Stimulated activated naive B cell treated with anti-CD40 and anti-IgM and Interleukin-4, amounts not matched to agents 10 μg/mL and 1 μg/mL and 100 μg/mL, for 72 hours (primary cell): ENCODE measurements around the gene GPBP1.
A peak's percentile ranks its signal among the peaks of the same experiment; 100 is the strongest.

Source experiments
- ATAC-seq, 2 donors: fragments of 150-1000 bp; cut with Tn5 transposase; replicated peaks; 2 replicates each; pipeline ENCODE4 v1.10.0; 2021; ENCODE audit warnings: moderate library complexity in 1 of 2
- DNase-seq: peaks from one replicate; pipeline ENCODE4 v3.0.0; 2021
- H3K27ac Mint-ChIP-seq: one replicate; pipeline ENCODE4 v1.8.0; 2022; ENCODE audit warnings: mild to moderate bottlenecking, mixed read lengths
- H3K27me3 Mint-ChIP-seq, 2 donors: one replicate each; pipeline ENCODE4 v1.8.0; 2022; ENCODE audit warnings: mixed read lengths in 2 of 2
- H3K36me3 Mint-ChIP-seq, 2 donors: one replicate each; pipeline ENCODE4 v1.8.0; 2022; ENCODE audit warnings: mixed read lengths in 2 of 2, mild to moderate bottlenecking in 1 of 2
- H3K4me1 Mint-ChIP-seq, 2 donors: one replicate each; pipeline ENCODE4 v1.8.0; 2022; ENCODE audit warnings: mixed read lengths in 2 of 2, mild to moderate bottlenecking in 1 of 2
- H3K4me3 Mint-ChIP-seq, 2 donors: one replicate each; pipeline ENCODE4 v1.8.0; 2022; ENCODE audit warnings: mild to moderate bottlenecking in 2 of 2, mixed read lengths in 2 of 2, moderate library complexity in 1 of 2
- H3K9me3 Mint-ChIP-seq, 2 donors: one replicate each; pipeline ENCODE4 v1.8.0; 2022; ENCODE audit warnings: mixed read lengths in 2 of 2, mild to moderate bottlenecking in 1 of 2

The GPBP1 gene

GRCh38 chr5:57209316-57210040 is 35.6 kb downstream of the GPBP1 start:
- Mint-ChIP-seq H3K4me1 (peaks cover 44 to 70% of the 10 kb centered on the region in 2 donors), H3K27me3 (no peaks in the 10 kb centered on the region), H3K9me3 (peaks cover 0 to 1% of the 10 kb centered on the region in 2 donors), H3K27ac (peak overlapping the region; percentile 56), H3K36me3 (peaks cover 20 to 40% of the 10 kb centered on the region in 2 donors), H3K4me3 (no peak overlapping the region)
- ATAC-seq, result peak in 1 of 2 donors; percentile 18
- DNase-seq, result no peak

GRCh38 chr5:57210633-57211032 is 36.8 kb downstream of the GPBP1 start:
- H3K36me3 Mint-ChIP-seq, result peaks cover 24 to 44% of the 10 kb centered on the region in 2 donors

GRCh38 chr5:57211039-57211438 is 37.2 kb downstream of the GPBP1 start:
- H3K4me3 Mint-ChIP-seq, result no peak overlapping the region
- no peaks in the 10 kb centered on the region for H3K27me3 Mint-ChIP-seq
- H3K4me1 Mint-ChIP-seq, result peaks cover 45 to 69% of the 10 kb centered on the region in 2 donors
- H3K9me3 Mint-ChIP-seq, result no peaks in the 10 kb centered on the region
- DNase-seq (no peak), ATAC-seq (no peak)
- no peak overlapping the region for H3K27ac Mint-ChIP-seq
- H3K36me3 Mint-ChIP-seq, result peaks cover 27 to 48% of the 10 kb centered on the region in 2 donors

More at GRCh38 chr5:57210633-57211032, 36.8 kb downstream of the GPBP1 start:
- Mint-ChIP-seq H3K4me1 (peaks cover 44 to 69% of the 10 kb centered on the region in 2 donors), H3K27ac (peak overlapping the region; percentile 31), H3K4me3 (no peak overlapping the region), H3K9me3 (no peaks in the 10 kb centered on the region), H3K27me3 (no peaks in the 10 kb centered on the region)
- DNase-seq (no peak), ATAC-seq (no peak)

- no peaks in the 10 kb centered on the region for H3K9me3 Mint-ChIP-seq
- ATAC-seq, result no peak
- peaks cover 23 to 36% of the 10 kb centered on the region in 2 donors for H3K36me3 Mint-ChIP-seq
- no peak overlapping the region for H3K4me3 Mint-ChIP-seq
- no peak for DNase-seq
- peaks cover 28 to 54% of the 10 kb centered on the region in 2 donors for H3K4me1 Mint-ChIP-seq
- H3K27me3 Mint-ChIP-seq, result no peaks in the 10 kb centered on the region
- H3K27ac Mint-ChIP-seq, result peak overlapping the region; percentile 78
Observed at GRCh38 chr5:57215629-57216195, 41.9 kb downstream of the GPBP1 start.

- Mint-ChIP-seq H3K4me1 (peaks cover 28 to 52% of the 10 kb centered on the region in 2 donors), H3K36me3 (peaks cover 24 to 33% of the 10 kb centered on the region in 2 donors), H3K27ac (peak overlapping the region; percentile 20), H3K4me3 (no peak overlapping the region), H3K9me3 (no peaks in the 10 kb centered on the region), H3K27me3 (no peaks in the 10 kb centered on the region)
- ATAC-seq (no peak), DNase-seq (no peak)
Observed at GRCh38 chr5:57216714-57217113, 42.9 kb downstream of the GPBP1 start.

- peaks cover 22 to 29% of the 10 kb centered on the region in 2 donors for H3K36me3 Mint-ChIP-seq
- H3K4me3 Mint-ChIP-seq, result no peak overlapping the region
- DNase-seq (no peak), ATAC-seq (peak; percentile 39 to 57)
- peaks cover 26 to 52% of the 10 kb centered on the region in 2 donors for H3K4me1 Mint-ChIP-seq
- H3K9me3 Mint-ChIP-seq, result no peaks in the 10 kb centered on the region
- no peaks in the 10 kb centered on the region for H3K27me3 Mint-ChIP-seq
- peak overlapping the region; percentile 67 for H3K27ac Mint-ChIP-seq
Observed at GRCh38 chr5:57219386-57219785, 45.5 kb downstream of the GPBP1 start.

- H3K36me3 Mint-ChIP-seq, result peaks cover 13 to 25% of the 10 kb centered on the region in 2 donors
- DNase-seq, result no peak
- H3K27ac Mint-ChIP-seq, result peak overlapping the region; percentile 77
- H3K4me1 Mint-ChIP-seq, result peaks cover 15 to 40% of the 10 kb centered on the region in 2 donors
- no peaks in the 10 kb centered on the region for H3K9me3 Mint-ChIP-seq
- no peaks in the 10 kb centered on the region for H3K27me3 Mint-ChIP-seq
- peak; percentile 74 to 80 for ATAC-seq
- no peak overlapping the region for H3K4me3 Mint-ChIP-seq
Observed at GRCh38 chr5:57221049-57221568, 47.2 kb downstream of the GPBP1 start.

- Mint-ChIP-seq H3K27ac (no peak overlapping the region), H3K4me1 (peaks cover 7 to 14% of the 10 kb centered on the region in 2 donors), H3K36me3 (peaks cover 20 to 30% of the 10 kb centered on the region in 2 donors), H3K4me3 (no peak overlapping the region), H3K27me3 (no peaks in the 10 kb centered on the region), H3K9me3 (no peaks in the 10 kb centered on the region)
- ATAC-seq (no peak), DNase-seq (no peak)
Observed at GRCh38 chr5:57225553-57225952, 51.7 kb downstream of the GPBP1 start.

- Mint-ChIP-seq H3K9me3 (peaks cover 0 to 1% of the 10 kb centered on the region in 2 donors), H3K4me3 (no peak overlapping the region), H3K36me3 (peaks cover 33 to 48% of the 10 kb centered on the region in 2 donors), H3K4me1 (peaks cover 12 to 18% of the 10 kb centered on the region in 2 donors), H3K27ac (no peak overlapping the region), H3K27me3 (no peaks in the 10 kb centered on the region)
- ATAC-seq (no peak), DNase-seq (no peak)
Observed at GRCh38 chr5:57229313-57229712, 55.5 kb downstream of the GPBP1 start.

- DNase-seq (no peak), ATAC-seq (peak in 1 of 2 donors; percentile 41)
- Mint-ChIP-seq H3K4me1 (peaks cover 12 to 13% of the 10 kb centered on the region in 2 donors), H3K27ac (no peak overlapping the region), H3K27me3 (no peaks in the 10 kb centered on the region), H3K4me3 (peak overlapping the region in 1 of 2 donors; percentile 23), H3K36me3 (peaks cover 29 to 35% of the 10 kb centered on the region in 2 donors), H3K9me3 (peaks cover 0 to 1% of the 10 kb centered on the region in 2 donors)
Observed at GRCh38 chr5:57231607-57232006, 57.7 kb downstream of the GPBP1 start.

GRCh38 chr5:57232293-57233033 is 58.6 kb downstream of the GPBP1 start:
- Mint-ChIP-seq H3K36me3 (peaks cover 34 to 40% of the 10 kb centered on the region in 2 donors), H3K27ac (peak overlapping the region; percentile 26), H3K4me3 (no peak overlapping the region), H3K4me1 (peaks cover 12 to 13% of the 10 kb centered on the region in 2 donors), H3K27me3 (no peaks in the 10 kb centered on the region), H3K9me3 (peaks cover 0 to 1% of the 10 kb centered on the region in 2 donors)
- no peak for DNase-seq
- ATAC-seq, result no peak

- H3K4me1 Mint-ChIP-seq, result peaks cover 2 to 15% of the 10 kb centered on the region in 2 donors
- no peak overlapping the region for H3K4me3 Mint-ChIP-seq
- no peaks in the 10 kb centered on the region for H3K27me3 Mint-ChIP-seq
- H3K9me3 Mint-ChIP-seq, result no peaks in the 10 kb centered on the region
- peaks cover 28 to 39% of the 10 kb centered on the region in 2 donors for H3K36me3 Mint-ChIP-seq
- ATAC-seq (peak in 1 of 2 donors; percentile 41), DNase-seq (no peak)
- H3K27ac Mint-ChIP-seq, result peak overlapping the region; percentile 9
Observed at GRCh38 chr5:57243286-57244137, 69.7 kb downstream of the GPBP1 start.

- Mint-ChIP-seq H3K9me3 (no peaks in the 10 kb centered on the region), H3K4me3 (no peak overlapping the region), H3K4me1 (peaks cover 2 to 15% of the 10 kb centered on the region in 2 donors), H3K27ac (no peak overlapping the region), H3K27me3 (no peaks in the 10 kb centered on the region), H3K36me3 (peaks cover 30 to 47% of the 10 kb centered on the region in 2 donors)
- ATAC-seq, result no peak
- no peak for DNase-seq
Observed at GRCh38 chr5:57244331-57244730, 70.5 kb downstream of the GPBP1 start.
